Measurements from ENCODE around the gene USP40. TPM values are rescaled to one million over a fixed set of nuclear protein-coding genes. Genes with fewer than 3 reads are reported as not detected.

USP40 gene
- total RNA-seq, 1 experiment from 2014 or later, result 34.9 TPM

- H3K36me3 ChIP-seq (ENCODE audit: control insufficient read depth in 1 of 2, insufficient read depth in 2 of 2, low read length in 2 of 2), result peaks cover 3 to 8% of the 10 kb centered on the region in 2 experiments; a peak in 2 of 4 replicates
These were observed 75.8 kb downstream of the USP40 start for GRCh38 chr2:233490831-233491230.

GRCh38 chr2:233489666-233490065 is 76.9 kb downstream of the USP40 start:
- POLR2A ChIA-PET, result no interaction called here
- H3K4me3 ChIP-seq (replicated peaks in 1 of 2; ENCODE audit: low read depth in 1 of 2, low read length in 2 of 2), result no peak overlapping the region
- H3K27ac ChIP-seq (ENCODE audit: low read depth, low read length), result no peak overlapping the region
- no peak for ATAC-seq
- CTCF ChIA-PET, result no interaction called here
- RAD21 ChIA-PET (ENCODE audit: low non-redundant PET in 1 of 2, low total read pairs in 2 of 2, uncharacterized antibody in 2 of 2, unreplicated experiment in 2 of 2), result no interaction called here
- no peaks in the 10 kb centered on the region for H4K20me1 ChIP-seq (ENCODE audit: insufficient read depth)
- H3K9ac ChIP-seq (ENCODE audit: low read length), result no peak overlapping the region
- intact Hi-C loops (cut with micrococcal nuclease), result loop anchor here (10.0 kb wide), 1 partner anchor 345 kb away; no protein-coding TSS in a partner anchor
- DNase-seq (ENCODE audit: low read depth, low spot score), result no peak
- no peak overlapping the region for H2AFZ ChIP-seq (ENCODE audit: low read depth, low read length, poor library complexity, severe bottlenecking)
- no peaks in the 10 kb centered on the region for H3K27me3 ChIP-seq (ENCODE audit: insufficient read depth, low read length)
- no peaks in the 10 kb centered on the region for H3K79me2 ChIP-seq (ENCODE audit: insufficient read depth, low read length)
- H3K9me2 ChIP-seq (ENCODE audit: insufficient read depth), result no peaks in the 10 kb centered on the region
- H3K36me3 ChIP-seq (ENCODE audit: control insufficient read depth in 1 of 2, insufficient read depth in 2 of 2, low read length in 2 of 2), result peaks cover 3 to 8% of the 10 kb centered on the region in 2 experiments; a peak in 1 of 4 replicates
- no peaks in the 10 kb centered on the region for H3K9me3 ChIP-seq (ENCODE audit: control insufficient read depth in 1 of 2, insufficient read depth in 1 of 2, low read depth in 1 of 2, low read length in 2 of 2)
- H3K4me1 ChIP-seq (ENCODE audit: control insufficient read depth in 1 of 2, insufficient read depth in 2 of 2, low read length in 2 of 2), result peaks cover 3 to 12% of the 10 kb centered on the region in 2 experiments; a peak in 2 of 4 replicates
- no TSS peak for BruUV-seq (replicated peaks)
- TF ChIP-seq EZH2 (IDR thresholded peaks at IDR 0.05), result no peak
- TF ChIP-seq REST (IDR thresholded peaks at IDR 0.05; ENCODE audit: low read depth), result no peak
- no peak for TF ChIP-seq ELF1 (IDR thresholded peaks at IDR 0.05; ENCODE audit: borderline replicate concordance, low read depth)
- no peak for TF ChIP-seq FOSL1 (IDR thresholded peaks at IDR 0.05; ENCODE audit: low read depth)
- no peak for TF ChIP-seq EGR1 (IDR thresholded peaks at IDR 0.05; ENCODE audit: low read depth)
- no peak for TF ChIP-seq SP1 (IDR thresholded peaks at IDR 0.05; ENCODE audit: low read depth)
- TF ChIP-seq CBX3 (IDR thresholded peaks at IDR 0.05; ENCODE audit: low read depth), result no peak
- TF ChIP-seq CEBPB (IDR thresholded peaks at IDR 0.05; ENCODE audit: low read depth), result no peak
- TF ChIP-seq ZBTB33 (IDR thresholded peaks at IDR 0.05; ENCODE audit: extremely low read depth, insufficient replicate concordance, low read length), result no peak
- TF ChIP-seq TCF7L2 (IDR thresholded peaks at IDR 0.05; ENCODE audit: borderline replicate concordance, extremely low read depth, insufficient read depth, insufficient read length), result no peak
- H3K4me2 ChIP-seq (ENCODE audit: low read length), result no peak overlapping the region

More at GRCh38 chr2:233490831-233491230, 75.8 kb downstream of the USP40 start:
- Histone ChIP-seq H3K9me3 (ENCODE audit: control insufficient read depth in 1 of 2, insufficient read depth in 1 of 2, low read depth in 1 of 2, low read length in 2 of 2) (no peaks in the 10 kb centered on the region), H3K79me2 (ENCODE audit: insufficient read depth, low read length) (no peaks in the 10 kb centered on the region), H3K27ac (ENCODE audit: low read depth, low read length) (no peak overlapping the region), H3K9me2 (ENCODE audit: insufficient read depth) (no peaks in the 10 kb centered on the region), H4K20me1 (ENCODE audit: insufficient read depth) (no peaks in the 10 kb centered on the region), H3K9ac (ENCODE audit: low read length) (no peak overlapping the region), H2AFZ (ENCODE audit: low read depth, low read length, poor library complexity, severe bottlenecking) (no peak overlapping the region), H3K27me3 (ENCODE audit: insufficient read depth, low read length) (no peaks in the 10 kb centered on the region), H3K4me3 (replicated peaks in 1 of 2; ENCODE audit: low read depth in 1 of 2, low read length in 2 of 2) (no peak overlapping the region), H3K4me2 (ENCODE audit: low read length) (no peak overlapping the region), H3K4me1 (ENCODE audit: control insufficient read depth in 1 of 2, insufficient read depth in 2 of 2, low read length in 2 of 2) (peaks cover 3 to 12% of the 10 kb centered on the region in 2 experiments; a peak in 2 of 4 replicates)
- intact Hi-C loops (cut with micrococcal nuclease), result no loop called here
- ChIA-PET POLR2A (no interaction called here), CTCF (no interaction called here), RAD21 (ENCODE audit: low non-redundant PET in 1 of 2, low total read pairs in 2 of 2, uncharacterized antibody in 2 of 2, unreplicated experiment in 2 of 2) (no interaction called here)
- TF ChIP-seq EGR1 (IDR thresholded peaks at IDR 0.05; ENCODE audit: low read depth) (no peak), EZH2phosphoT487 (IDR thresholded peaks at IDR 0.05; ENCODE audit: borderline replicate concordance) (no peak)
- BruUV-seq (replicated peaks), result no TSS peak
- DNase-seq (ENCODE audit: low read depth, low spot score), result no peak
- ATAC-seq, result no peak

Data from HCT116 (cell line).